Trophoblast cell (in vitro differentiated cells and primary cell): ENCODE measurements around the gene UGT2A1.

Source experiments
- DNase-seq, 2 donors: peaks; one replicate each; pipeline ENCODE4 v3.0.0-alpha.2; 2016
- H2AFZ ChIP-seq: 2 replicates; pipeline ENCODE4 v1.6.1; 2013; ENCODE audit warnings: low read length, moderate library complexity, mild to moderate bottlenecking; ENCODE audit not compliant: insufficient read depth, poor library complexity
- H2AK5ac ChIP-seq: 2 replicates; pipeline ENCODE4 v1.6.1; 2013; ENCODE audit warnings: mild to moderate bottlenecking, low read length
- H2BK120ac ChIP-seq: 2 replicates; pipeline ENCODE4 v1.6.1; 2013; ENCODE audit warnings: low read length, mild to moderate bottlenecking, moderate library complexity; ENCODE audit not compliant: insufficient read depth, poor library complexity
- H2BK12ac ChIP-seq: 2 replicates; pipeline ENCODE4 v1.6.1; 2013; ENCODE audit warnings: mild to moderate bottlenecking, low read length, moderate library complexity
- H2BK5ac ChIP-seq: 2 replicates; pipeline ENCODE4 v1.6.1; 2013; ENCODE audit warnings: low read length, low read depth, moderate library complexity, mild to moderate bottlenecking; ENCODE audit not compliant: poor library complexity
- H3K14ac ChIP-seq: 2 replicates; pipeline ENCODE4 v1.6.1; 2013; ENCODE audit warnings: mild to moderate bottlenecking, low read length
- H3K18ac ChIP-seq: 2 replicates; pipeline ENCODE4 v1.6.1; 2013; ENCODE audit warnings: mild to moderate bottlenecking, low read length
- H3K23ac ChIP-seq: 2 replicates; pipeline ENCODE4 v1.6.1; 2013; ENCODE audit warnings: low read length
- H3K27ac ChIP-seq: 2 replicates; pipeline ENCODE4 v1.5.1; 2013; ENCODE audit warnings: low read depth, mild to moderate bottlenecking, inconsistent platforms, low read length, moderate library complexity
- H3K27me3 ChIP-seq: 2 replicates; pipeline ENCODE4 v1.6.1; 2013; ENCODE audit warnings: inconsistent platforms, mild to moderate bottlenecking, low read length, moderate library complexity; ENCODE audit not compliant: insufficient read depth
- H3K36me3 ChIP-seq, 2 experiments: 1 replicate in 1 of 2; 2 replicates in 1 of 2; pipeline ENCODE4 v1.6.1; 2013; ENCODE audit warnings: low read length in 2 of 2, mild to moderate bottlenecking in 2 of 2, moderate library complexity in 1 of 2; ENCODE audit not compliant: insufficient read depth in 2 of 2, control insufficient read depth in 1 of 2
- H3K4ac ChIP-seq: 2 replicates; pipeline ENCODE4 v1.6.1; 2013; ENCODE audit warnings: low read depth, mild to moderate bottlenecking, low read length, moderate library complexity
- H3K4me1 ChIP-seq, 2 experiments: 1 replicate in 1 of 2; 2 replicates in 1 of 2; pipeline ENCODE4 v1.6.1; 2013; ENCODE audit warnings: low read length in 2 of 2, mild to moderate bottlenecking in 2 of 2, moderate library complexity in 1 of 2; ENCODE audit not compliant: insufficient read depth in 2 of 2, control insufficient read depth in 1 of 2
- H3K4me2 ChIP-seq: 2 replicates; pipeline ENCODE4 v1.6.1; 2013; ENCODE audit warnings: inconsistent platforms, mild to moderate bottlenecking, low read length, moderate library complexity
- H3K4me3 ChIP-seq: 2 replicates; pipeline ENCODE4 v1.5.1; 2013; ENCODE audit warnings: mild to moderate bottlenecking, low read depth, low read length, inconsistent platforms
- H3K79me1 ChIP-seq: one replicate; pipeline ENCODE4 v1.6.1; 2013; ENCODE audit warnings: low read length
- H3K79me2 ChIP-seq: 2 replicates; pipeline ENCODE4 v1.6.1; 2013; ENCODE audit warnings: low read length, mild to moderate bottlenecking; ENCODE audit not compliant: control insufficient read depth, insufficient read depth, poor library complexity
- H3K9ac ChIP-seq: 2 replicates; pipeline ENCODE4 v1.6.1; 2013; ENCODE audit warnings: mild to moderate bottlenecking, low read length
- H3K9me3 ChIP-seq: 2 replicates; pipeline ENCODE4 v1.6.1; 2013; ENCODE audit warnings: low read depth, mild to moderate bottlenecking, control low read depth, inconsistent platforms, low read length; ENCODE audit not compliant: insufficient read depth
- H4K12ac ChIP-seq: 2 replicates; pipeline ENCODE4 v1.6.1; 2013; ENCODE audit warnings: low read depth, mild to moderate bottlenecking, low read length, moderate library complexity
- H4K8ac ChIP-seq: 2 replicates; pipeline ENCODE4 v1.6.1; 2013; ENCODE audit warnings: low read depth, mild to moderate bottlenecking, low read length, moderate library complexity
- H4K91ac ChIP-seq: one replicate; pipeline ENCODE4 v1.6.1; 2013; ENCODE audit warnings: low read depth, mild to moderate bottlenecking, low read length, moderate library complexity
- WGBS: extraction: QIAGEN DNeasy Blood & Tissue Kit; methylation state at CpG from one replicate; pipeline ENCODE4 v1.1.7; 2013; ENCODE audit warnings: missing lambda C conversion rate; ENCODE audit not compliant: insufficient read length, insufficient coverage; ENCODE audit errors: extremely low coverage; 5-methylcytosine and 5-hydroxymethylcytosine counted together

Gene UGT2A1

GRCh38 chr4:69584135-69584534 is 68.9 kb downstream of the UGT2A1 start:
- no peak overlapping the region for H2BK5ac ChIP-seq
- no peak for DNase-seq
- H2AFZ ChIP-seq: no peak overlapping the region
- H2BK12ac ChIP-seq: no peak overlapping the region
- H3K27me3 ChIP-seq: no peaks in the 10 kb centered on the region
- H4K8ac ChIP-seq: no peak overlapping the region
- no peak overlapping the region for H3K23ac ChIP-seq
- no peak overlapping the region for H3K18ac ChIP-seq
- no peaks in the 10 kb centered on the region for H3K36me3 ChIP-seq
- no peak overlapping the region for H4K12ac ChIP-seq
- H3K4me3 ChIP-seq: no peak overlapping the region
- no peak overlapping the region for H3K4ac ChIP-seq
- H2AK5ac ChIP-seq: no peak overlapping the region
- H3K9ac ChIP-seq: no peak overlapping the region
- WGBS: no CpG with 5 or more reads among the region's 5 CpGs
- no peak overlapping the region for H4K91ac ChIP-seq
- H3K79me2 ChIP-seq: no peaks in the 10 kb centered on the region
- H3K4me2 ChIP-seq: no peak overlapping the region
- H3K4me1 ChIP-seq: no peaks in the 10 kb centered on the region
- no peak overlapping the region for H3K27ac ChIP-seq
- H2BK120ac ChIP-seq: no peak overlapping the region
- no peak overlapping the region for H3K14ac ChIP-seq
- no peaks in the 10 kb centered on the region for H3K9me3 ChIP-seq
- H3K79me1 ChIP-seq: no peaks in the 10 kb centered on the region

GRCh38 chr4:69583543-69583942 is 69.5 kb downstream of the UGT2A1 start:
- Histone ChIP-seq H3K23ac (no peak overlapping the region), H2BK12ac (no peak overlapping the region), H3K4ac (no peak overlapping the region), H2BK120ac (no peak overlapping the region), H2AFZ (no peak overlapping the region), H3K79me2 (no peaks in the 10 kb centered on the region), H3K79me1 (no peaks in the 10 kb centered on the region), H3K27ac (no peak overlapping the region), H3K9me3 (no peaks in the 10 kb centered on the region), H3K14ac (no peak overlapping the region), H4K12ac (no peak overlapping the region), H4K8ac (no peak overlapping the region), H2AK5ac (no peak overlapping the region), H2BK5ac (no peak overlapping the region), H3K4me3 (no peak overlapping the region), H4K91ac (no peak overlapping the region), H3K27me3 (no peaks in the 10 kb centered on the region), H3K18ac (no peak overlapping the region), H3K36me3 (no peaks in the 10 kb centered on the region), H3K4me2 (no peak overlapping the region), H3K9ac (no peak overlapping the region), H3K4me1 (no peaks in the 10 kb centered on the region)
- no CpG with 5 or more reads among the region's 2 CpGs for WGBS
- DNase-seq: no peak

- H3K27me3 ChIP-seq: no peaks in the 10 kb centered on the region
- H2AFZ ChIP-seq: no peak overlapping the region
- H3K36me3 ChIP-seq: no peaks in the 10 kb centered on the region
- H2AK5ac ChIP-seq: no peak overlapping the region
- no peak overlapping the region for H3K4me3 ChIP-seq
- H3K9me3 ChIP-seq: no peaks in the 10 kb centered on the region
- no peak overlapping the region for H2BK12ac ChIP-seq
- H3K4me1 ChIP-seq: no peaks in the 10 kb centered on the region
- no peak overlapping the region for H4K12ac ChIP-seq
- H4K91ac ChIP-seq: no peak overlapping the region
- H3K18ac ChIP-seq: no peak overlapping the region
- no peak overlapping the region for H3K4me2 ChIP-seq
- no peak overlapping the region for H2BK5ac ChIP-seq
- H3K4ac ChIP-seq: no peak overlapping the region
- H3K14ac ChIP-seq: no peak overlapping the region
- no peak overlapping the region for H3K9ac ChIP-seq
- no peaks in the 10 kb centered on the region for H3K79me2 ChIP-seq
- H3K23ac ChIP-seq: no peak overlapping the region
- no peaks in the 10 kb centered on the region for H3K79me1 ChIP-seq
- DNase-seq: no peak
- no peak overlapping the region for H4K8ac ChIP-seq
- no CpG with 5 or more reads among the region's 1 CpG for WGBS
- no peak overlapping the region for H3K27ac ChIP-seq
- no peak overlapping the region for H2BK120ac ChIP-seq
These were observed 75.8 kb downstream of the UGT2A1 start for GRCh38 chr4:69577245-69577644.

- H4K12ac ChIP-seq: no peak overlapping the region
- H3K18ac ChIP-seq: no peak overlapping the region
- DNase-seq: no peak
- H4K91ac ChIP-seq: no peak overlapping the region
- H3K79me2 ChIP-seq: no peaks in the 10 kb centered on the region
- H3K9me3 ChIP-seq: no peaks in the 10 kb centered on the region
- no CpG with 5 or more reads among the region's 24 CpGs for WGBS
- no peak overlapping the region for H3K23ac ChIP-seq
- no peak overlapping the region for H3K4me2 ChIP-seq
- no peak overlapping the region for H3K27ac ChIP-seq
- H4K8ac ChIP-seq: no peak overlapping the region
- no peak overlapping the region for H3K4ac ChIP-seq
- H2BK12ac ChIP-seq: no peak overlapping the region
- H3K14ac ChIP-seq: no peak overlapping the region
- no peak overlapping the region for H2BK120ac ChIP-seq
- no peaks in the 10 kb centered on the region for H3K4me1 ChIP-seq
- no peaks in the 10 kb centered on the region for H3K36me3 ChIP-seq
- no peak overlapping the region for H3K4me3 ChIP-seq
- H2AFZ ChIP-seq: no peak overlapping the region
- H3K9ac ChIP-seq: no peak overlapping the region
- H2BK5ac ChIP-seq: no peak overlapping the region
- H3K79me1 ChIP-seq: no peaks in the 10 kb centered on the region
- H2AK5ac ChIP-seq: no peak overlapping the region
- no peaks in the 10 kb centered on the region for H3K27me3 ChIP-seq
These were observed 76.7 kb downstream of the UGT2A1 start for GRCh38 chr4:69576251-69576877.
